HFF-Myc (cell line): ENCODE results near the gene FAF2.

Experiments used
- DNase-seq: peaks from one replicate; pipeline ENCODE4 v3.0.0-alpha.2; 2011; ENCODE audit warnings: low read depth; ENCODE audit errors: extremely low read depth
- H3K4me3 ChIP-seq: replicated peaks from 2 replicates; pipeline ENCODE4 v1.5.1; 2011; ENCODE audit warnings: low read depth, mild to moderate bottlenecking, control low read depth, low read length
- TF ChIP-seq, protein P1 (sequence below): IDR thresholded peaks from 2 replicates; pipeline ENCODE4 v1.5.1; 2012; ENCODE audit warnings: mild to moderate bottlenecking, low read depth, low read length, control low read depth; ENCODE audit errors: missing control alignments

Gene FAF2

GRCh38 chr5:176413709-176414191 is 34.4 kb upstream of the FAF2 start:
- TF ChIP-seq, protein P1, sequence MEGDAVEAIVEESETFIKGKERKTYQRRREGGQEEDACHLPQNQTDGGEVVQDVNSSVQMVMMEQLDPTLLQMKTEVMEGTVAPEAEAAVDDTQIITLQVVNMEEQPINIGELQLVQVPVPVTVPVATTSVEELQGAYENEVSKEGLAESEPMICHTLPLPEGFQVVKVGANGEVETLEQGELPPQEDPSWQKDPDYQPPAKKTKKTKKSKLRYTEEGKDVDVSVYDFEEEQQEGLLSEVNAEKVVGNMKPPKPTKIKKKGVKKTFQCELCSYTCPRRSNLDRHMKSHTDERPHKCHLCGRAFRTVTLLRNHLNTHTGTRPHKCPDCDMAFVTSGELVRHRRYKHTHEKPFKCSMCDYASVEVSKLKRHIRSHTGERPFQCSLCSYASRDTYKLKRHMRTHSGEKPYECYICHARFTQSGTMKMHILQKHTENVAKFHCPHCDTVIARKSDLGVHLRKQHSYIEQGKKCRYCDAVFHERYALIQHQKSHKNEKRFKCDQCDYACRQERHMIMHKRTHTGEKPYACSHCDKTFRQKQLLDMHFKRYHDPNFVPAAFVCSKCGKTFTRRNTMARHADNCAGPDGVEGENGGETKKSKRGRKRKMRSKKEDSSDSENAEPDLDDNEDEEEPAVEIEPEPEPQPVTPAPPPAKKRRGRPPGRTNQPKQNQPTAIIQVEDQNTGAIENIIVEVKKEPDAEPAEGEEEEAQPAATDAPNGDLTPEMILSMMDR: no peak
- DNase-seq: no peak

GRCh38 chr5:176414704-176415103 is 33.5 kb upstream of the FAF2 start:
- H3K4me3 ChIP-seq: peak overlapping the region; percentile 80
- no peak for DNase-seq
- TF ChIP-seq, protein P1: no peak

More at GRCh38 chr5:176413709-176414191, 34.4 kb upstream of the FAF2 start:
- H3K4me3 ChIP-seq: no peak overlapping the region

GRCh38 chr5:176415240-176415951 is 32.8 kb upstream of the FAF2 start:
- no peak for DNase-seq
- H3K4me3 ChIP-seq: peak overlapping the region; percentile 80
- TF ChIP-seq, protein P1: no peak

- DNase-seq: no peak
Measured at GRCh38 chr5:176415952-176416924, 31.9 kb upstream of the FAF2 start, which contains the start of gene CLTB. Gene CLTB, minus strand, starts transcription at chr5:176416539. Its CDS starts 176 bp downstream, at chr5:176416363.

DNA sequence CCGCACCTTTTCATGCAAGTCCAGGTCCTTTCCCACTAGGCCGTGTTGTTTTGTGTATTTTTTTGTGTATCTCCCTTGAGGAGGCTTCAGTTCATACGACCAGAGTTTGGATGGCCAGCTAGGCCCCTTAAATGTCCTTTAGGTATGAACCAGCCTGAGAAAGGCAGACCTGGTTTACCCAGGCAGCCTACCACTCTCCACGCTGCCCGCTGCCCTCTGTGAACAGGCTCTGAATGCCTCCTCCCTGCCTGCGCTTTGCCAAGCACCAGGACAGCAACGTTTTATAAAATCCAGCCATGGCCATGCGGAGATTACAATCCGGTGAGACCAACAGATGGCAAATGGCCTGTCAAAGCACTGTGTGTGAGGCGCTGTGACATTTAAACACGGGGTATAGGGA is 31.2 kb upstream of the FAF2 start:
- TF ChIP-seq, protein P1: no peak
- DNase-seq: no peak
- H3K4me3 ChIP-seq: peak overlapping the region; percentile 80; the same call in 1 of the 2 replicates

More at GRCh38 chr5:176415952-176416924, 31.9 kb upstream of the FAF2 start, which contains the start of gene CLTB:
- TF ChIP-seq, protein P1: peak; percentile 25
- H3K4me3 ChIP-seq: peak within 1 kb of the TSS; percentile 80

DNA sequence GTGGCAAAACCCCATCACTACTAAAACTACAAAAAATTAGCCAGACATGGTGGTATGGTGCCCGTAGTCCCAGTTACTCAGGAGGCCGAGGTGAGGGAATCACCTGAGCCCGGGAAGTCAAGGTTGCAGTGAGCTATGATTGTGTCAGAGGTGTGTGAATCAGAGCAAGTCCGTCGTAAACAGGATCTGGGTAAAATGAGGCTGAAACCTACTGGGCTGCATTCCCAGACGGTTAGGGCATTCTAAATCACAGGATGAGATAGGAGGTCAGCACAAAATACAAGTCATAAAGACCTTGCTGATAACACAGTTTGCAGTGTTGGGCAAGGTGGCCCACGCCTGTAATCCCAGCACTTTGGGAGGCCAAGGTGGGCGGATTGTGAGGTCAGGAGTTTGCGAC is 29.9 kb upstream of the FAF2 start:
- DNase-seq: no peak
- TF ChIP-seq, protein P1: no peak
- H3K4me3 ChIP-seq: no peak overlapping the region
